ENCODE measurements around the gene CHRM4. TPM values are rescaled to one million over a fixed set of nuclear protein-coding genes. Genes with fewer than 3 reads are reported as not detected.

Gene CHRM4
- total RNA-seq, 1 donor from 2014 or later, result 8.5 TPM

DNA sequence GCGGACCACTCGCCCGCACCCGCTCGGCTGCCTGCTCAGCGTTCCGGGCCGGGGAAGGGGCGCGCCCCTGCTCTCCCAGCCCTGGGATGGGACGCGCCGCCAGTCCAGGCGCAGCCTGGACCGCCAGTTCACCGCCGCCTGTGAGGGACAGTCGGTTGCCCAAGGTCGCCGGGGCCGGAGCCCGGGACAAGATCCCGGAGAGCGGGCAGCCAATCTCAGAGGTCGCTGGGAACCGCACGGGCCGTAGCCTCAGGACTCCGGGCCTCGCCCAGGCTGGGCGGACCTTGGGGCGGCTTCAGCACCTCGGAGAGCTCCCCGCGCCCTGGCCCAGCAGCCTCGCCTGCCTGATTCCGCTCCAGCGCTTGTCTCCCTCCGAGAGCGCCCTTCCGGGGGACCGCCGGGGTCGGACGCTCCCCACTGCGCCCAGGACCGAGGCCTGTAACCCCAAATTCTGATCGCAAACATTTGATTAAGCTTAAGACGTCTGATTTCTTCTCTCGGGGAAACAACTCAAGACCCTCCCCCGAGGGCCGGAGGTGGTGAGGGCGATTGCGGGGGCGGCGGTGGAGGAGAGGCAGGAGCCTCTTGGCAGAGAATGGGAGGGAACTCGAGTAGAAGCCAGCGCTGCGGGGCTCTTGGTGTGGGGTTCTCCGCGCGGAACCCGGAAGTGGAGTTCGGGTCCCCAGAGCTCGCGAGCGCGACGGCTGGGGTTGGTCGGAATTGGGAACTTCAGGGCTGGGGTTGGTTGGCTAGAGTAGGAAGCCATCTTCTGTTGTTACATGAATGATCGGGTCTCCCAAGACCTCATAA, 1.1 kb upstream of the CHRM4 start:
- Mint-ChIP-seq H3K27ac (ENCODE audit: unreplicated experiment) (peak overlapping the region; percentile 82), H3K9me3 (ENCODE audit: unreplicated experiment) (peaks cover 8% of the 10 kb centered on the region), H3K4me3 (ENCODE audit: unreplicated experiment) (peak overlapping the region; percentile 87), H3K27me3 (ENCODE audit: unreplicated experiment) (peaks cover 13% of the 10 kb centered on the region), H3K36me3 (ENCODE audit: unreplicated experiment) (no peaks in the 10 kb centered on the region), H3K4me1 (ENCODE audit: low read depth, unreplicated experiment) (peaks cover 13% of the 10 kb centered on the region)
- DNase-seq, result peak; percentile 60
- TF ChIP-seq, protein P1, sequence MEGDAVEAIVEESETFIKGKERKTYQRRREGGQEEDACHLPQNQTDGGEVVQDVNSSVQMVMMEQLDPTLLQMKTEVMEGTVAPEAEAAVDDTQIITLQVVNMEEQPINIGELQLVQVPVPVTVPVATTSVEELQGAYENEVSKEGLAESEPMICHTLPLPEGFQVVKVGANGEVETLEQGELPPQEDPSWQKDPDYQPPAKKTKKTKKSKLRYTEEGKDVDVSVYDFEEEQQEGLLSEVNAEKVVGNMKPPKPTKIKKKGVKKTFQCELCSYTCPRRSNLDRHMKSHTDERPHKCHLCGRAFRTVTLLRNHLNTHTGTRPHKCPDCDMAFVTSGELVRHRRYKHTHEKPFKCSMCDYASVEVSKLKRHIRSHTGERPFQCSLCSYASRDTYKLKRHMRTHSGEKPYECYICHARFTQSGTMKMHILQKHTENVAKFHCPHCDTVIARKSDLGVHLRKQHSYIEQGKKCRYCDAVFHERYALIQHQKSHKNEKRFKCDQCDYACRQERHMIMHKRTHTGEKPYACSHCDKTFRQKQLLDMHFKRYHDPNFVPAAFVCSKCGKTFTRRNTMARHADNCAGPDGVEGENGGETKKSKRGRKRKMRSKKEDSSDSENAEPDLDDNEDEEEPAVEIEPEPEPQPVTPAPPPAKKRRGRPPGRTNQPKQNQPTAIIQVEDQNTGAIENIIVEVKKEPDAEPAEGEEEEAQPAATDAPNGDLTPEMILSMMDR (IDR thresholded peaks at IDR 0.05; ENCODE audit: partially characterized antibody, unreplicated experiment), result no peak

DNA sequence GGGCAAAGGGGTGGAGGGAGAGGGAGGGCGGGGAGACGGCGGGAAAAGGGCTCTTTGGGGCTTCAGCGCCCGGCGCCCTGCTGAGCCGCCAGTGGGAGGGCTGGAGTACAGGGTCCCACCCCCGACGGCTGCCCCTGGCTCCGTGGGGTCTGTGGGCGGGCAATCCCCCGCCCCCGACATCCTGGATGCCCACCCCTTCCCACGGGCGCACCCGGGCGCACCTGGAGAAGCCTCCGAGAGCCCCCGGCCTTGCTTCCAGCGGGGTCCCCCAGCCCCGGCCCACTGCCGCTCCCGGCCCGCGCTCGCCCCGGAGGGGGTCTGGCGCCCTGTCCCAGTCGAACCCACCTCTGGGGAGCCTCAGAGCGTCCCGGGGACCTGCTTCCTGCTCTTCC, 394 bp downstream of the CHRM4 start:
- peaks cover 16% of the 10 kb centered on the region for H3K27me3 Mint-ChIP-seq (ENCODE audit: unreplicated experiment)
- DNase-seq, result no peak

DNA sequence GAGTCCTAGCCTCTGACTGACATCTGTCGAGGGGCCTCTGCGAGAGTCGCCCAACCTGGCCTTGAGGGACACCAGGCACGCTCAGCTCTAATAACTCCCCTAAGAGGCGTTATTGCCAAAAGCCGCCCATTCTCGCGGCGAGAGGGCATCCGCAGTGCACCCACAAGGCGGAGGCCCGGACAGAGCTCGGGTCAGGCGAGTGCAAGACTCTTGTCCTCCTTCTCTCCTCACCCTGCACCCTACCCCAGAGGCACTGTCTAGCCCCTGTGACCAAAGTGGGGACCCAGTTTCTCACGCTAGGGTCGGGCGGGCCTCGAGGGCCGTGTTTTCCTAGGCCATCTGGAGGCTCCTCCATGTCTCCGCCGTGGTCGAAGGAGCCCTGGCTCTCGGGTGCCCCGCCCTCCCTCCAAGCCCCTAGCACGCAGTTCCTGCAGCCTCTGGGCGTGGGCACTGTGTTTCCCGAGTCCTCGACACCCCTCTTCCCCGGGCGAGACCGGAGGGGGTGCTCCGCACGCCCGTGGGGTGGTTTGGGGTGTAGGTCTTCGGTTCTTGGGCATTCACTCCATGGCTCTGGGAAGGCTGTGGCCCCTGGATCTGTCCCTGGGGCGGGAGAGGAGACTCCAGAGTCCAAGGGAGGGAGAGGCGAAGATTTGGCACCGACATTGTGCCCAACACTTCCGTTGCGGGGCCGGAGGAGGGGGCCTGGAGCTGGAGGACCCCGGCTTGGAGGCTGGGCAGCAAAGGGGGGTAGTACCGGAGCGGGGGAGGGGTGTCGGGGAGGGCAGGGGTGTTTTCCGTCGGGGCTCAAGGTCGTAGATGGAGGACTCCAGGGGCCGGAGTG, 1.0 kb downstream of the CHRM4 start:
- Mint-ChIP-seq H3K27ac (ENCODE audit: unreplicated experiment) (no peak overlapping the region), H3K4me3 (ENCODE audit: unreplicated experiment) (peak overlapping the region; percentile 78), H3K36me3 (ENCODE audit: unreplicated experiment) (peaks cover 10% of the 10 kb centered on the region), H3K4me1 (ENCODE audit: low read depth, unreplicated experiment) (peaks cover 19% of the 10 kb centered on the region), H3K27me3 (ENCODE audit: unreplicated experiment) (peaks cover 17% of the 10 kb centered on the region), H3K9me3 (ENCODE audit: unreplicated experiment) (peaks cover 20% of the 10 kb centered on the region)
- TF ChIP-seq, protein P1 (IDR thresholded peaks at IDR 0.05; ENCODE audit: partially characterized antibody, unreplicated experiment), result no peak
- DNase-seq, result peak; percentile 52

More for the DNA sequence above, 394 bp downstream of the CHRM4 start:
- TF ChIP-seq, protein P1 (IDR thresholded peaks at IDR 0.05; ENCODE audit: partially characterized antibody, unreplicated experiment), result no peak
- peaks cover 14% of the 10 kb centered on the region for H3K9me3 Mint-ChIP-seq (ENCODE audit: unreplicated experiment)
- H3K36me3 Mint-ChIP-seq (ENCODE audit: unreplicated experiment), result peaks cover 5% of the 10 kb centered on the region
- peaks cover 19% of the 10 kb centered on the region for H3K4me1 Mint-ChIP-seq (ENCODE audit: low read depth, unreplicated experiment)
- H3K4me3 Mint-ChIP-seq (ENCODE audit: unreplicated experiment), result no peak overlapping the region
- no peak overlapping the region for H3K27ac Mint-ChIP-seq (ENCODE audit: unreplicated experiment)

DNA sequence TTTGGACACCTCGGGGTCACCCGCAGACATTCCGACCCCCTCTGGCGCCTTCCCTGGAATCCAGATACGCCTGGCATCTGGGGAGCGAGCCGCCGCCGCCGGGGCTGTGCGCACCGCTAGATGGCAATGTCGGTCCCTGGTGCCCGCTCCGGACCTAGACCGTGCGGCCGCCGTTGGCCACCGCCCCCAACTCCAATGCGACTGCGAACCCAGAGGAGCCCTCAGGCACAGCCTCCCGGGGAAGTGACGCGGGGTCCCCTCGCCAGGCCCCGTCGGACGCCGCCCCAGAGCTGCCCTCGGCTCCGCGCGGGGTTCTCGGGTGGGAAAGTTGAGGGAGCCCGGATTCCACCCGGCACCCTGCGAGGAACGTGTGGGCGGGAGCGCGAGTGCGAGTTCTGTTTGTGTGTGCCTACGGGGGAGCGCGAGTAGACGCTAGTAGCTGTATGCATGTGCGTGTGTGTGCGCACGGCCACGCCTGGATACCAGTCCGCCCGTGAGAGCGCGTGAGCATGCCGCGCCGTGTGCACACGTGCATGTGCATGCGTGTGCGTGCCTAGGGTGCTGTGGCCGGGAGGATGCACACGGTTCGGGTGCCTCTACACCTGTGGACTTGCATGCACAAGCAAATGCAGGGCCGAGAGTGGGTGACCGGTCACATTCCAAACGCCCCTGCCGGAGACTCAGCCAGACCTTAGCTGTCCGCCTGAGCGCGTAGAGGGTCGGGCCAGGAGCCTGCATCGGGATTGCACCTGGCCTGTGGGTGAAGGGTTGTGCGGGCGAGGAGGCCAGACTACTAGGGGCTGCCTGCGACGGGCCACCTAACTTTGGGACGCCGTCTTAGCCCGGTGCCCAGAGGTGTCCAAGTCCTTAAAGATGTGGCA, 1.9 kb downstream of the CHRM4 start:
- H3K4me1 Mint-ChIP-seq (ENCODE audit: low read depth, unreplicated experiment), result peaks cover 23% of the 10 kb centered on the region
- H3K27me3 Mint-ChIP-seq (ENCODE audit: unreplicated experiment), result peaks cover 19% of the 10 kb centered on the region
- DNase-seq, result peak; percentile 94
- H3K4me3 Mint-ChIP-seq (ENCODE audit: unreplicated experiment), result peak overlapping the region; percentile 78
- peaks cover 10% of the 10 kb centered on the region for H3K36me3 Mint-ChIP-seq (ENCODE audit: unreplicated experiment)
- no peak overlapping the region for H3K27ac Mint-ChIP-seq (ENCODE audit: unreplicated experiment)
- H3K9me3 Mint-ChIP-seq (ENCODE audit: unreplicated experiment), result peaks cover 23% of the 10 kb centered on the region
- TF ChIP-seq, protein P1 (IDR thresholded peaks at IDR 0.05; ENCODE audit: partially characterized antibody, unreplicated experiment), result peak; percentile 78

Measured in glutamatergic neuron (in vitro differentiated cells).